Endometrial microvascular endothelial cells (primary cell): ENCODE data around the gene NEURL4. TPM values are rescaled to one million over a fixed set of nuclear protein-coding genes. Genes with fewer than 3 reads are reported as not detected.

Experiments
- in situ Hi-C: cut with HindIII; loops from 2 replicates; pipeline ENCODE4 v1.10.0; 2017; ENCODE audit warnings: low sequenced_read_pairs, low pct_unique_long_range_greater_than_20kb; ENCODE audit errors: inconsistent ontology term
- total RNA-seq: library from RNA; depleted of rRNA; stranded (reverse); fragments of >200 nt; gene quantifications from one replicate; pipeline ENCODE4 v1.2.3, GENCODE V29; 2015; ENCODE audit errors: inconsistent ontology term

The NEURL4 gene
- total RNA-seq, 1 donor from 2014 or later = 15.1 TPM

DNA sequence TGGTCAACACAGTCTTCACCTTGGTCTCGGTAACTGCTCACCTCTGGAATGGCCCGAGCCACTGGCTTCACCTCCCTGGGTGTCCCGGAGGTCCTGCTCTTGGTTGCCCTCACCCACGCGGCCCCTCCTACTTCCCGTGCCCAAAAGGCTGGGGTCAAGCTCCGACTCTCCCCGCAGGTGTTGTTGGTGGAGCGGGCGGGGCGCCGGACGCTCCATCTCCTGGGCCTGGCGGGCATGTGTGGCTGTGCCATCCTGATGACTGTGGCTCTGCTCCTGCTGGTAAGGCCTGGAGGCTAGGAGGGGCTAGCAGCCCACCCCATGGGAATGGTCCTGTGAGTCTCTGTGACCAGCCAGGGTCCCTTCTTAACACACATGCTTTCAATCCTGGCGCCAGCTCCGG lies 44.2 kb downstream of the NEURL4 start:
- in situ Hi-C loops = no loop called here

DNA sequence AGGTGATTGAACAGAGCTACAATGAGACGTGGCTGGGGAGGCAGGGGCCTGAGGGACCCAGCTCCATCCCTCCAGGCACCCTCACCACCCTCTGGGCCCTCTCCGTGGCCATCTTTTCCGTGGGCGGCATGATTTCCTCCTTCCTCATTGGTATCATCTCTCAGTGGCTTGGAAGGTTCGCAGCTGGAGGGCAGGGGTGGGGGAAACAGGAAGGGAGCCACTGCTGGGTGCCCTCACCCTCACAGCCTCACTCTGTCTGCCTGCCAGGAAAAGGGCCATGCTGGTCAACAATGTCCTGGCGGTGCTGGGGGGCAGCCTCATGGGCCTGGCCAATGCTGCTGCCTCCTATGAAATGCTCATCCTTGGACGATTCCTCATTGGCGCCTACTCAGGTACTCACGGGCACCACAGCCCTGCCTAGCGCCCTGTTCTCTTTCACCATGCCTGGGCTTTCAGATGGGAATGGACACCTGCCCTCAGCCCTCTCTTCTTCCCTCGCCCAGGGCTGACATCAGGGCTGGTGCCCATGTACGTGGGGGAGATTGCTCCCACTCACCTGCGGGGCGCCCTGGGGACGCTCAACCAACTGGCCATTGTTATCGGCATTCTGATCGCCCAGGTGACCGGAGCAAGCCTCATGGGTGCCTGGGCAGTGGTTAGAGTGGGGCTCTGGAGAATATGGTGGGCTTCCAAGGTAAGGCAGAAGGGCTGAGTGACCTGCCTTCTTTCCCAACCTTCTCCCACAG lies 45.5 kb downstream of the NEURL4 start:
- in situ Hi-C loops = no loop called here

- in situ Hi-C loops = no loop called here
Measured at GRCh38 chr17:7282752-7283321, 46.3 kb downstream of the NEURL4 start.

DNA sequence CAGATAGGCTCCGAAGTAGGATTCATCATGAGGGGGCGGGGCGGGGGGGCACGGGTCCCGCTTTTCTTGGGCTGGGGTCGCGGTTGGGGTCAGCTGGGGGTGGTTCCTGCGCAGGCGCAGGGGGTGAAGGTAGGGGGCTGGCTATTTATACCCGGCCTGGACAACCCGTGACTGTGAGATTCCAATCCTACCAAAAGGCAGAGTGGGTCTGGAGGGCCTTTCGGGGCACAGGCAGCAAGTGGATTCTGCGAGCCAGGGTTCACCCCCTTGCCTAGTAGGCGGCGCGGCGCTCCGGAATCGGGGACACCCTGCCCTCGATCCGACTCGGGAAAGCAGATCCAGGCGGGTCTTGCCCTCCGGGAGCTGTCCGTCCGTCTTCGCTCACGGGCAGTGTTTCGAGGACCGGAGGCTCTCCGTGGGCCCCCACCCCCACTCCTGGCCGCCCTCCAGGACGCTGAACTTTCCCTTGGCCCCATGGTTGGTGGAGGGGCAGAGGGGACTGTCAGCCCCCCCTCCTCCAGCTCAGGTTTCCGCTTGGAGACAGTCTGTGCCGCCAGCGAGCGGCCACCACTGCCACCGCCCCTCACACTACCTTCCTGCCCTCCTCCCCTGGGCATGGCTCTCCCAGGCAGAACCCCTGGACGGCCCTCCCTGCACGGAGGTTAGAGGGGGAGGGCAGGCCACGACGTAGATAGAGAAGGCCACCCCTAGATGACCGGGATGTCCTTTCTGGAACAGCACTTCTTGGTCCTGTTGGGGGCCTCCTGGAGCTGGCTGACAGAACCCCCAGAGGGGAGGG lies 47.0 kb downstream of the NEURL4 start:
- in situ Hi-C loops = no loop called here

- in situ Hi-C loops = no loop called here
Measured at GRCh38 chr17:7281074-7281952, 47.8 kb downstream of the NEURL4 start, which contains the start of gene SLC2A4. TSS of gene SLC2A4 (plus strand) at chr17:7281718. CDS start at chr17:7281935, 217 bp downstream.

DNA sequence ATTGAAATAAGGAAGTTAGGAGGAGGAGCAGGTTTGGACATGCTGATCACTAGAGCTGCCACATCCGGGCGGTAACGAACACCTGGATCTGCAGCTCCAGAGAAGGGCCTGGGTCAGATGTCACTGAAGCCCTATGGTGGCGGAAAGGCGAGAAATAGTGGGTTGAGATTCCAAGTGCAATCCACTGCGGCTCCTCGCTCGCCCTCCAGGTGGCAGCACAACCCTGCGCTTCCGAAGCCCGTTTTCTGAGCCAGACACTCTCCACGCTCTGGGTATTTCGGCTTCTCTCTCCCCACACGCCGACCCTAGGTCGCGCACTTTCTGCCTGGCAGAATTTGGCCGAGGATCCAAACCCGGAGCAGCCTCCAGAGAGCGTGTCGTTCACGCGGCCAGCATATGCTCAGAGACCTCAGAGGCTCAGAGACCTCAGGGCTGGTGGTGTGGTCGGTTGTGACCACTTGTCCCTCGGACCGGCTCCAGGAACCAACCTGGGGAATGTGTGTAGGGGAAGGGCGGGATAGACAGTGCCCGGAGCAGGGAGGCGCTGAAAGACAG lies 48.5 kb downstream of the NEURL4 start:
- in situ Hi-C loops = no loop called here

- in situ Hi-C loops = no loop called here
Measured at GRCh38 chr17:7279448-7279847, 49.7 kb downstream of the NEURL4 start.

- in situ Hi-C loops = no loop called here
Measured at GRCh38 chr17:7266784-7267183, 62.4 kb downstream of the NEURL4 start.

Other genes with a start within 250 kb of the NEURL4 start
- not detected for gene CLEC10A, start 249.1 kb downstream of the NEURL4 start, total RNA-seq
- gene ASGR2, start 214.5 kb downstream of the NEURL4 start, total RNA-seq = not detected
- not detected for gene ASGR1, start 150.0 kb downstream of the NEURL4 start, total RNA-seq
- gene DLG4, start 109.5 kb downstream of the NEURL4 start, total RNA-seq = 5.9 TPM
- 357 TPM for gene ACADVL, start 109.4 kb downstream of the NEURL4 start, total RNA-seq
- 31.8 TPM for gene DVL2, start 94.8 kb downstream of the NEURL4 start, total RNA-seq
- 65.3 TPM for gene PHF23, start 89.9 kb downstream of the NEURL4 start, total RNA-seq
- 154 TPM for gene GABARAP, start 86.9 kb downstream of the NEURL4 start, total RNA-seq
- 55.9 TPM for gene CTDNEP1, start 77.6 kb downstream of the NEURL4 start, total RNA-seq
- 46.6 TPM for gene ELP5, start 77.1 kb downstream of the NEURL4 start, total RNA-seq
- 16.4 TPM for gene CLDN7, start 66.9 kb downstream of the NEURL4 start, total RNA-seq
- gene SLC2A4, start 47.6 kb downstream of the NEURL4 start, total RNA-seq = not detected
- gene YBX2, start 34.7 kb downstream of the NEURL4 start, total RNA-seq = not detected
- 666 TPM for gene EIF5A, start 21.7 kb downstream of the NEURL4 start, total RNA-seq
- 39.7 TPM for gene GPS2, start 14.0 kb downstream of the NEURL4 start, total RNA-seq
- gene ACAP1, start 7.2 kb upstream of the NEURL4 start, total RNA-seq = not detected
- 7.8 TPM for gene KCTD11, start 22.8 kb upstream of the NEURL4 start, total RNA-seq
- gene TMEM95, start 25.8 kb upstream of the NEURL4 start, total RNA-seq = not detected
- gene TNK1, start 51.8 kb upstream of the NEURL4 start, total RNA-seq = not detected
- gene PLSCR3, start 65.2 kb upstream of the NEURL4 start, total RNA-seq = 55.8 TPM
- 109 TPM for gene TMEM256, start 74.8 kb upstream of the NEURL4 start, total RNA-seq
- 3.4 TPM for gene NLGN2, start 78.5 kb upstream of the NEURL4 start, total RNA-seq
- not detected for gene SPEM1, start 91.0 kb upstream of the NEURL4 start, total RNA-seq
- not detected for gene SPEM2, start 96.3 kb upstream of the NEURL4 start, total RNA-seq
- gene SPEM3, start 99.5 kb upstream of the NEURL4 start, total RNA-seq = not detected
- 5.2 TPM for gene TMEM102, start 106.1 kb upstream of the NEURL4 start, total RNA-seq
- gene FGF11, start 110.2 kb upstream of the NEURL4 start, total RNA-seq = not detected
- 14.1 TPM for gene CHRNB1, start 115.7 kb upstream of the NEURL4 start, total RNA-seq
- 23.1 TPM for gene ZBTB4, start 150.3 kb upstream of the NEURL4 start, total RNA-seq
- gene SLC35G6, start 152.1 kb upstream of the NEURL4 start, total RNA-seq = not detected
- gene POLR2A, start 155.0 kb upstream of the NEURL4 start, total RNA-seq = 40.6 TPM
- gene TNFSF12, start 219.7 kb upstream of the NEURL4 start, total RNA-seq = 9.5 TPM
- 2.1 TPM for gene TNFSF13, start 229.4 kb upstream of the NEURL4 start, total RNA-seq
- gene SENP3, start 232.6 kb upstream of the NEURL4 start, total RNA-seq = 113 TPM